ENCODE data around the gene PYROXD2.
"Not testable (repeated sequence)": the region's sequence is repeated elsewhere in the genome, so short reads cannot be mapped to it uniquely, and the experiment has no call there.

PYROXD2 gene

GRCh38 chr10:98364432-98365102 is 50.4 kb downstream of the PYROXD2 start:
- DNase-seq, result no peak

GRCh38 chr10:98363220-98363619 is 51.8 kb downstream of the PYROXD2 start:
- no peak for DNase-seq

GRCh38 chr10:98361131-98362025 is 53.6 kb downstream of the PYROXD2 start:
- DNase-seq, result peak; percentile 77

- no peak for DNase-seq
Measured at GRCh38 chr10:98357194-98357822, 57.7 kb downstream of the PYROXD2 start.

GRCh38 chr10:98354491-98354890 is 60.5 kb downstream of the PYROXD2 start:
- no peak for DNase-seq

DNA sequence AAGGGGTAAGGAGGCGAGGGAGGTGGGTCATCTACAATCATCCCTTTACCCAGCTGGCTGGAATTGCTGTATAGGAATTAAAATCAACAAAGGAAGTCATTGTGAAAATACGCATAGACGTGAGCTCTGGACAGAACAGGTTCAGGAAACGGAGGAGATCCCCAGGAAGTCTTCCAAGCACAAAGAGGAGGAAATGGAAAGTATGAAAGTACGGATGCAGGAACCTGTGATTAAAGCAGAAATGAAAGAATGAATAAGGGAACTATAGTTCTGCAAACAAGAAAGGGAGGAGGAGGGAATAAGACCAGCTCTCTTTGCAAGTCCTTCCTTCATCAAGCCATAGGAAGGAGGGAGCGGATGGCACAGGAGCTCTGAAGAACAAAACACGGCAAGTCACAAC is 61.8 kb downstream of the PYROXD2 start:
- DNase-seq, result no peak

DNA sequence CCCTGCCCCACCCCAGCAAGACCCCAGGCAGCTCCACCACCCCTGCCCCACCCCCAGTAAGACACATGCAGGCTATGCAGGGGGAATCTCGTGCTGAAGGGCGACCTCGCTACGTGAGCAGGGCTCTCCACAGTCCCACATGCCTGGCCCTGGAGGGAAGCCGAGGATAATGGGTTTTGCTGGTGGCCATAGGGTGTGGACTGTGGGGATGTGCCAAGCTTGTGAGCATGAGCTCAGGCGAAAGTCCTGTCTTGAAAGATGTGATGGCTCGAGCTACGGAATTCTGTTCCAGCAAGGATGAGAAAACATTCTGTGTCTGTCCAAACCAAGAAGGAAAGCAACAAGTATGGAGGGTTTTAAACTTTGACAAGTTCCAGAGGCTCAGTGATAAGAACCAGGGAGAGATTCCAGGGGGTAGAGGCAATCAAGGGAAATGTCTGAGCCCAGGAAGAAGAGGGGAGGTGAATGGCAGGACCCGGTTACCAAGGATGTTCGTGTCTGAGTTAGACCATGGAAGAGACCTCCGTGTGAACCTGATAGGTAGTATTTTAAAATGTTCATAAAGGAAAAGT is 63.1 kb downstream of the PYROXD2 start:
- DNase-seq, result no peak

- peak; percentile 61 for DNase-seq
Measured at GRCh38 chr10:98349508-98349922, 65.5 kb downstream of the PYROXD2 start.

DNA sequence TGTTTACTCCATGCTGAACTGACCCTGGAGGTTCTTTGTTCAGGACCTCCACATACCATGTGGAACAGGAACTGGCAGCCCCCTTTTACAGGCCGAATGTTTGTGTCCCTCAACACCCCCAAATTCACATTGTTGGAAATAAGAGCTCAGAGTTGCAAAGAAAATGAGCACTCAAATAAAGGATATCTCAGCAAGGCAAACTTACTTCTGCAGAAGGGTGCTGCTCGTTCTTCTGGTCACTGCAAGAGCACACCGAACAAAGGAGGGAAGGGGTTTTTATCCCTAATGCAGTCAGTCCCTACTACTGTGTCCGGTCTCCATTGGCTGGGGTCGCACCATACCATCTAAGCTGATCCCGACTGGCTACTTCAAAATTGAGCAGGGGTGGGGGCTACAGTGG is 68.1 kb downstream of the PYROXD2 start:
- no peak for DNase-seq

DNA sequence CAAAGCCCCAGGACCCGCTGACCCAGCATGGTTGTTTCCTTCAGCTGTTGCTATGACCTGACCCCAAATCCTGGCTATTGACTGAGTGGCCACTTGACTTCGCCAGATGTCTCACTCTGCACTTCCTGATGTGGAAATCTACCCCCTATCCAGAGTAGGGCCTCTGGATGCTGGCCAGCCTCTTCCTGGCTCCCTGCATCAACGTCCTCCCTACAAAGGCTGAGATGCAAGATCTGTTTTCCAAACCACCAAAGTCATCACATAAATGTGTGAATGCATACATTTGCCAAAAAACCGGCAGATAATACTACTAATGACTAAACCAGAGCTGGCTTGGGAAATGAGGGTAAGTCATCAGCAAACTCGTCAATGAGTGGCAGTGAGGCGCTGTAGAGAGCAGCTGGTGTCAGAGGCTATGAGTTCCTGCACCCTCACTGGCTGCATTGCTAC is 70.4 kb downstream of the PYROXD2 start:
- DNase-seq, result no peak

DNA sequence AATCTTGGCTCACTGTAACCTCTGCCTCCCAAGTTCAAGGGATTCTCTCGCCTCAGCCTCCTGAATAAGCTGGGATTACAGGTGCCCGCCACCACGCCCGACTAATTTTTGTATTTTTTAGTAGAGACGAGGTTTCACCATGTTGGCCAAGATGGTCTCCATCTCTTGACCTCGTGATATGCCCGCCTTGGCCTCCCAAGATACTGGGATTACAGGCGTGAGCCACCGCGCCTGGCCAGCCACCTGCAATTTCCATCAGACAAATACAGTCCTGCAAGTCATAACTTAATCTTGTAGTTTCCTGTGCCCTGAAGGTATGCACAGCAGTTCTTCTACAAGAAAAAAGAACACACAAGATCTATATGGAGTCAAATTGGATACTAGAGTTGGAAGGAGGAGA is 73.3 kb downstream of the PYROXD2 start:
- not testable (repeated sequence) for DNase-seq

DNA sequence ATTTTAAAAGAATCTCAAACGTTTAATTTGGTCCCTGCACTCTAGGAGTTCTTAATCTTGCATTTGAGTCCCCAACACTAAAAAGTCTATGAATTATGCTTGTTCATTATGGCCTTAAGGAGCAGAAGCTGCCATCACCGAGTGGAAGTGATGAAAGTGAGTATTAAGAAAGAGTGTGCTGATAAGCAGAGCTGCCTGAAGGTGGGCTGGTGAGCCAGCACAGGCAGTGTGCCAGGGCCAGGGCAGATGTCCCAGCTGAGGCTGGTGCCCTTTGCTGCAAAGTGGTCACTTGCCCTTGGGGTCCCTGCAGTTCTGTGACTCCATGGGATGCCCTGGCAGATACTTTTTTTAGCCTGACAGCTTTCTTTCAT is 74.1 kb downstream of the PYROXD2 start:
- DNase-seq, result peak; percentile 68

DNA sequence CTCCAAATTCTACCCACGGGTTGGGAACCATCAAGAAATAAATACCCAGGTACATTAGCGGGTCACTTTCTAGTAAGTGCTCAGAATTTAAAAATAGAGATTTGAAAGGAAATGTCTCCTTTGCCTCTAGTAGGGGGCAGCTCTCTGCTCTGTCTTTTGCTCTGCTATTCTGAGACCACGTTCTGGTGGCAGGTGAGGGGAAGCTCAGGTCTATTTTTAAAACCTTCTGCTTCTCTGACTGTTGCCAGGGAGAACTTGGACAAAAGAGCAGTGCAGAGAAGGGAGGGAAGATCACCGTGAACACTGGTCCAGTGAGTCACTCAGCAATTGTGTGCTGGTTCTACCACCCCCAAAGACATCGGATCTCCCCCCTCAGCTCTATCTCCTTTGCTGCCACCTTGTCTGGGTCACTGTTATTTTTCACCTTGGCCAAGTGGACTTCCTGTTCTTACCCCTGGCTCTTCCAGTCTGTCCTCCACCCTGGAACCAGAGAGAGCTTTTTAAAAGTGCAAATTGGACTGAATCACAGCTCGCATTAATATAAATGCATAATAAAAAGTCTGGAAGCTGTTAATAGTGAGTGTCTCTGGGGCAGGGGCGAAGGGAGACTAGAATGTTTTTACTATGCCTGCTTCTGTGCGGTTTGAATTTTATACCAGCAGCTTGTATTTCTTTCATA is 74.6 kb downstream of the PYROXD2 start:
- no peak for DNase-seq

GRCh38 chr10:98339799-98340198 is 75.2 kb downstream of the PYROXD2 start:
- DNase-seq, result no peak

- DNase-seq, result no peak
Measured at GRCh38 chr10:98338896-98339295, 76.1 kb downstream of the PYROXD2 start.

GRCh38 chr10:98338318-98338717 is 76.7 kb downstream of the PYROXD2 start:
- no peak for DNase-seq

DNA sequence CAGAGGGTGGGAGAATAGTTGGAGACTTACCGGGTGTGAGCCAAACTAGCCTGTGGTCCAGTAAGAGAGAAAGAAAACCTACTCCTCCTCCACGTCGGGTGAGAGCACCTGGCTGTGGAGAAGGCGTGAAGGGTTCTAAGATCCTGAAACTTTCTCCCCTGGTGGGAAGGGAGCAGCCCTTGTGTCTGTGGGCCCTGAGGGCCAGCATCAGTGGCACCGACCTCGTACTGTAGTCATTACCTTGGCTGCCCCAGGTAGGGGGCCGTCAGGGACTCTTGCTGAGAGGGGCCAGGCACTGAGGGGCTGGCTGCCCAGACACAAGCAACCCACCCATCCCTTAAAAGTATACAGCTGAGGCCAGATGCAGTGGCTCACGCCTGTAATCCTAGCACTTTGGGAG is 77.5 kb downstream of the PYROXD2 start:
- DNase-seq, result no peak
